Stimulated activated CD4-positive, alpha-beta T cell treated with anti-CD3 and anti-CD28 coated beads, Interleukin-15, amount 100 ng/mL, for 1 hour (primary cell): ENCODE measurements around the gene LORICRIN.
"Not testable (repeated sequence)": the region's sequence is repeated elsewhere in the genome, so short reads cannot be mapped to it uniquely, and the experiment has no call there.

Source experiments
- DNase-seq, 2 donors: peaks; one replicate each; pipeline ENCODE4 v3.0.0-alpha.2; 2020; ENCODE audit warnings: low read depth in 1 of 2, low spot score in 1 of 2

The LORICRIN gene

GRCh38 chr1:153259387-153259786 is at the start of gene LORICRIN:
Gene LORICRIN, plus strand, starts transcription at chr1:153259687. Its CDS starts 1,263 bp downstream, at chr1:153260950.
- no peak for DNase-seq

GRCh38 chr1:153210206-153210605 is 49.3 kb upstream of the LORICRIN start:
- no peak for DNase-seq

- no peak for DNase-seq
Observed at GRCh38 chr1:153212201-153212600, 47.3 kb upstream of the LORICRIN start.

GRCh38 chr1:153213519-153213918 is 46.0 kb upstream of the LORICRIN start:
- no peak for DNase-seq

GRCh38 chr1:153217212-153217611 is 42.3 kb upstream of the LORICRIN start, which contains the start of gene PRR9:
Gene PRR9, plus strand, starts transcription at chr1:153217584. Its CDS starts 561 bp downstream, at chr1:153218145.
- DNase-seq, result no peak

- DNase-seq, result no peak
Observed at GRCh38 chr1:153217744-153218416, 41.6 kb upstream of the LORICRIN start.

GRCh38 chr1:153220606-153221303 is 38.7 kb upstream of the LORICRIN start:
- DNase-seq, result no peak

GRCh38 chr1:153223040-153223891 is 36.2 kb upstream of the LORICRIN start:
- DNase-seq, result peak in 1 of 2 donors; percentile 23

GRCh38 chr1:153227810-153228209 is 31.7 kb upstream of the LORICRIN start:
- no peak for DNase-seq

- no peak for DNase-seq
Observed at GRCh38 chr1:153228491-153228890, 31.0 kb upstream of the LORICRIN start.

- DNase-seq, result not testable (repeated sequence)
Observed at GRCh38 chr1:153229076-153229829, 30.2 kb upstream of the LORICRIN start.

- DNase-seq, result no peak
Observed at GRCh38 chr1:153231363-153231762, 28.1 kb upstream of the LORICRIN start.

- DNase-seq, result no peak
Observed at GRCh38 chr1:153231785-153232184, 27.7 kb upstream of the LORICRIN start.

GRCh38 chr1:153232553-153232952 is 26.9 kb upstream of the LORICRIN start:
- DNase-seq, result no peak

GRCh38 chr1:153233448-153233847 is 26.0 kb upstream of the LORICRIN start:
- no peak for DNase-seq

GRCh38 chr1:153238527-153238926 is 21.0 kb upstream of the LORICRIN start:
- DNase-seq, result no peak

- DNase-seq, result no peak
Observed at GRCh38 chr1:153242160-153242559, 17.3 kb upstream of the LORICRIN start.

- no peak for DNase-seq
Observed at GRCh38 chr1:153245466-153245865, 14.0 kb upstream of the LORICRIN start.

- no peak for DNase-seq
Observed at GRCh38 chr1:153246018-153246417, 13.5 kb upstream of the LORICRIN start.

GRCh38 chr1:153246825-153247224 is 12.7 kb upstream of the LORICRIN start:
- DNase-seq, result no peak
